Stimulated activated CD8-positive, alpha-beta memory T cell treated with anti-CD3 and anti-CD28 coated beads, Interleukin-7, amount 100 ng/mL, for 24 hours (primary cell): Measurements from ENCODE around the gene ZNF627.
"Not testable (repeated sequence)": the region's sequence is repeated elsewhere in the genome, so short reads cannot be mapped to it uniquely, and the experiment has no call there.

Experiments
- DNase-seq: peaks from one replicate; pipeline ENCODE4 v3.0.0-alpha.2; 2020; ENCODE audit warnings: low read depth

Gene ZNF627

DNA sequence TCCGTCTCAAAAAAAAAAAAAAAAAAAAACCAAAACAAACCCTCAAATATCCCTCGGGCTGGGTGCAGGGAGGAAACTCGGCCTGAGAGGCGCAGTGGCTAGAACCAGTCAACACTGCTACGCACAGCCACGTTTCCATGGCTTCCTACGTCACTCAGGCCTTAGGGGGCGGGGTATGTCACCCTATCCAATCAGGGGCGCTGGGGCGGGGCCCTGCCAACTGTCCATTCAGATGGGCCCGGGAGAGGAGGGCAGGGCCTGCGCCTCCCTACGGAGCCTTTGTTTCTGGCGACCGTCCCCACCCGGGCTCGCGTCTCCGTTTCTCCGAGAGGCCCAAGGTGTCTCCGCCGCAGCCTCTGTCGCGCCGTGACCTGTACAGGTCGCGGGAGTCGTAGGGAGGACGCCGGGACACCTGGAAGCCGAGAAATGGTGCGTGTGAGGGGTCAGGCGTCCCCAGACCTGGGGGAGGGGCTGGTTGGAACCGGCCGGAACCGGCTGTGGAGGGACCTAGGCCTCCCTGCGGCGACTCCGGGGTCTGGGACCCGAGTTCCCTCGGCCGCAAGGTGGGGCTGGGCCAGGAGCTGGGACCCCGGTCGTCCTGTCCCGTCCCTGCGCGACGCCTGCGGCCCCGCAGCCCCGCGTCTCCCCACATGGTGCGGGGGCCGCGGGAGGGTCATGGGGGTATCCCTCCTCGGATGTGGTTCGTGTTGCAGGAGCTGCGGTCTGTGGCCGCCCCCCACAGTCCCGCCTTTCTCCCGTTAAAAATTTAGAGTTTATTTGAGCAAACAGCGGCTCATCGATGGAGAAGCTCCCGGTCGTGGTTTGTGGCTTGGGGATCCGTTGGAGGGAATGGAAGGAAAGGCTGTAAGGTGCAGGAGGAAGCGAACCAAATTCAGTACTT lies at the start of gene ZNF627:
ZNF627 (plus strand) TSS at position 282 of the 901 bp plus-strand sequence; CDS start at position 427, 145 bp downstream.
- peak; percentile 96 for DNase-seq

- no peak for DNase-seq
Measured at GRCh38 chr19:11547929-11548700, 49.2 kb upstream of the ZNF627 start.

DNA sequence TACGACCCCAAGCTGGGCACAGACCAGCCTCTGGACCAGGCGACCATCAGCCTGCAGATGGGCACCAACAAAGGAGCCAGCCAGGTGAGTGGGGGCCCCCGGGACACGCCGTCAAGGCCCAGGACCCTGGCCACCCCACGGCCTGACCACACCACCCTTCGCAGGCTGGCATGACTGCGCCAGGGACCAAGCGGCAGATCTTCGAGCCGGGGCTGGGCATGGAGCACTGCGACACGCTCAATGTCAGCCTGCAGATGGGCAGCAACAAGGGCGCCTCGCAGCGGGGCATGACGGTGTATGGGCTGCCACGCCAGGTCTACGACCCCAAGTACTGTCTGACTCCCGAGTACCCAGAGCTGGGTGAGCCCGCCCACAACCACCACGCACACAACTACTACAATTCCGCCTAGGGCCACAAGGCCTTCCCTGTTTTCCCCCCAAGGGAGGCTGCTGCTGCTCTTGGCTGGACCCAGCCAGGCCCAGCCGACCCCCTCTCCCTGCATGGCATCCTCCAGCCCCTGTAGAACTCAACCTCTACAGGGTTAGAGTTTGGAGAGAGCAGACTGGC lies 47.8 kb upstream of the ZNF627 start:
- no peak for DNase-seq

- no peak for DNase-seq
Measured at GRCh38 chr19:11550265-11550664, 47.0 kb upstream of the ZNF627 start.

GRCh38 chr19:11551603-11552235 lies 45.6 kb upstream of the ZNF627 start:
- no peak for DNase-seq

DNA sequence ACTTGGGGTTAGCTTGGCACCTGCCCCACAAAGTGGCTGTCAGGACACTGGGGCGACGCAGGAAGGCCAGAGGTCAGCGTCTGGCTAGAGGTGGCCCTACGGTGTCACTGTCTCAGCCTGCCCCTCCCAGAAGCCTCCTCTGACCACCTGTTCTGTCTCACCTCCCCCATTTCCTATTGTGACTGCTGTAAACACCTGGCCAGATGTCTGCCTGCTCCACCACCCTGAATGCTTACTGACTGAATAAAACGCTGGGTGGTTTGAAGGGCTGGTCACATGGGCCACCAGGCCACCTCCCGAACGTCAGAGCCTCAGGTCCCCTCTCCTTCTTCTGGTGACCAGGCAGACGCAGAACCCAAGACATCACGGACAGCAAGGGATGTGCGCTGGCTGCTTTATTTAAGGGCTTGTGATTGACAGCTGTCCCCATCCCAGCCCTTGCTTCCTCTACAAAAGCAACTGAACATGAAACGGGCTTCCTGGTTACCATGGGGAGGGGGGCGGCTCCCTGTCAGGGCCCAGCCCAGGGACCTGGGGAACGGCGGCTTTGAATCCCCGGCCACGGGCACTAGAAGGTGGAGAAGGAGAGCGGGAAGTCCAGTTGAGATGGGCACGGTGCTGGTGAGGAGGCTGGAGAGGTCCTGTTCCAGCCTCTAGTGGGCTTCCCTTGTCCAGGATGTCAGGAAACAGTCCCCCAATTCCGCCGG lies 44.5 kb upstream of the ZNF627 start:
- no peak for DNase-seq

DNA sequence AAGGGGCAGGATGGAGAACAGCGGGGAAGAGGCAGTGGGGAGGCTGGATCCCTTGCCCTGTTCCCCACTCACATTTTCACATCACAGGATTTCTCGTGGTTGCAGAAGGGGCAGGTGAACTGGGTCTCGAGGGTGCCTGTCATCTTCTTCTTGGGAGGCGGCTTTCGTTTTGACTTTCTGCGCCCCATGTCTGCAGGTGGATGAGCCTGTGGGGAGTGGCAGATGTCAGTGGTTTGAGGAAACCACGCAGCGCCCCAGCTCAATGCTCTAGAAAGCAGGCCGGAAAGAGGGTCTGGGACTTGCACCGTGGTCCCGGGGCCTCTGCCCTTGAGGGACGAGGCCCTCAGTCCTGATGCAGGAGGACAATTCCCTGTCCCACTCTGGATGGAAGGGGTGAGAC lies 43.1 kb upstream of the ZNF627 start:
- no peak for DNase-seq

DNA sequence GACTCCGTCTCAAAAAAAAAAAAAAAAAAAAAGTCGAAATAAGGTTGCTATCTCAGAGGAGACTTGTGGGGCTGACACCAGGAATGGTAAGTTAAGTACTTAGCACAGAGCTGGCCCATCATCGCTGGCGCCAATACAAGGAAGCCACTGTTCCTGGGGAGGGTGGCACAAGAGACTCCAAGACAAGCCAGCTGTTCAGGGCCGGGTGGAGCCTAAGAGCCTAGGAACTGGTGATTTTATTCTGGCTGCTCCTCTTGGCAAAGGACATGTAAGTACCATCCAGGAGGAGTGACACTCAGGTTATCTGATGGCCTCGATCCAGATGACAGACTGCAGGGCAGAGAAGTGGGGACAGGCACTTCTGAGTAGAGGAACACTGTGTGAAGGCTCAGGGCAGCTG lies 42.0 kb upstream of the ZNF627 start:
- DNase-seq, result no peak

GRCh38 chr19:11556634-11557420 lies 40.5 kb upstream of the ZNF627 start:
- no peak for DNase-seq

DNA sequence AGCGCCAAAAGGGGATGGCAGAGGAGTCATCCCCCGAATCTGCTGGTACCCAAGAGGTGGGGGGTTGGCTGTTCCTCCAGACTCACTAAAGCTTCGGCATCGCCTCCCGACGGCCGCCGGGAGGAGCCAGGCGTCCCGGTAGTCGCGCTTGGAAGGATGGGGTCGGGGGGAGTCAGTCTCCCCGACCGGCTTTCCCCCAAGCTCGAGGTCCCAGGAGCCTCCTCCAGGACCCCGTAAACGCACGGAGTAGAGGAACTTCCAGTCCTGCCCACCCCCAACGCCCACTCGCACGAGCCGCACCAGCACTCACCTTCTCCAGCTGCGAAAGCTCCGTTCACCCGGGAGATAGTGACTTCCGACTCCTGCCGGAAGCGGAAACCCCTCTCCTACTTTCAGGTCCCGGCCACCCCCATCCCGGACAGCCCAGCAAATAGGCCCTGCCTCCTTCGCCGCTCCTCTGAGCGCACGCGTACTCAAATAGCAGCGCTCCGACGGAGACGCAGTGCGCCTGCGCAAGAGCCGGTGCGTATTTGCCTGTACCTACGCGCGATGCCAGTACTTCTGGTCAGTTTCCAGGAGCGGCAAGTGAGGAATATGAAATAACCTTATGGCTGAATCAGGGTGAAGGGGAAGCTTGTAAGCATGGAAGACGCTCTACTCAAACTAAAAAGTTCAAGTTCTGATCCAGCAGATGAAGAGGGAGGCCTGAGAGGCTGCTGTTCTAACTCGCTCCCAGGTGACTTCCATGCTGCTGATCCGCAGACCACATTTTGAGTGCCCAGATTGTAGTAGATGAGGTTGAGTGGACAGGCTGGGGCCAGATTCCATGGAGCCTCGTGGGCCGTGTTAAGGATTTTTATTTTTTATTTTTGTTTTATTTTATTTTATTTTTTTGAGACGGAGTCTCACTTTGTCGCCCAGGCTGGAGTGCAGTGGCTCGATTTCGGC lies 38.1 kb upstream of the ZNF627 start, which contains the start of gene ELOF1:
ELOF1 (minus strand) TSS at position 350 of the 948 bp plus-strand sequence. CDS start 4,883 bp downstream, outside the sequence.
- peak; percentile 90 for DNase-seq

- no peak for DNase-seq
Measured at GRCh38 chr19:11560404-11561051, 36.8 kb upstream of the ZNF627 start.

- DNase-seq, result no peak
Measured at GRCh38 chr19:11563532-11563931, 33.8 kb upstream of the ZNF627 start.

- not testable (repeated sequence) for DNase-seq
Measured at GRCh38 chr19:11564082-11564807, 33.0 kb upstream of the ZNF627 start.

- not testable (repeated sequence) for DNase-seq
Measured at GRCh38 chr19:11565649-11565980, 31.7 kb upstream of the ZNF627 start.

DNA sequence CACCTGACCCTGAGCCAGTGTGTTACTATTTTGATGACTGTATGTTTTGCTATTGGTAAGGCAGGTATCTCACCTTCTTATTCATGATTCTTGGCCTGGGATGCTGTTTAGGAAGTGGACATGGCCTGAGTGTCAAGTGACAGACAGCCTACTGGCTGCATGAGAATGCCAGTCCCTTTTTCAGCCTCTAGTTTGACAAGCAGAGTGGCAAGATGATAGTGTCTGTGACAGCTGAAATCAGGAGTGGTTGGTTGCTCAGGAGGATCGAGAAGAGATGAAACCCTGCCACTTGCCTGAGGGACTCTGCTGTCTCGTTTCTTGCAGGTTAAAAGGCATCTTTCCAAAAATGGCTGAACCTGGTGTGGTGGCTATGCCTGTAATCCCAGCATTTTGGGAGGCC lies 31.1 kb upstream of the ZNF627 start:
- no peak for DNase-seq

- DNase-seq, result no peak
Measured at GRCh38 chr19:11570039-11570462, 27.2 kb upstream of the ZNF627 start.

DNA sequence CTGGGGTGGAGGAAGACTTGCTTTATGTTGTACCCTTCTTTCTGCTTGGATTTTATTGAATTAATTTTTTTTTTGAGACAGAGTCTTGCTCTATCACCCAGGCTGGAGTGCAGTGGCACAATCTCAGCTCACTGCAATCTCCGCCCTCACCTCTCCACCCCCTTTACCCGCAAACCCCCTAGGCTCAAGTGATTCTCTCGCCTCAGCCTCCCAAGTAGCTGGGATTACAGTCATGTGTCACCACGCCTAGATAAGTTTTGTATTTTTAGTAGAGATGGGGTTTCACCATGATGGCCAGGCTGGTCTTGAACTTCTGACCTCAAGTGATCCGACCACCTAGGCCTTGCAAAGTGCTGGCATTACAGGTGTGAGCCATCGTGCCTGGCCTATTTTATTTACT lies 23.9 kb upstream of the ZNF627 start:
- DNase-seq, result not testable (repeated sequence)

GRCh38 chr19:11573763-11574162 lies 23.5 kb upstream of the ZNF627 start:
- DNase-seq, result not testable (repeated sequence)
